IMR-90 (cell line): ENCODE measurements around the gene PFKL. TPM values are rescaled to one million over a fixed set of nuclear protein-coding genes. Genes with fewer than 3 reads are reported as not detected.

Experiments used
- ATAC-seq: fragments of 200-7000 bp; cut with Tn5 transposase; 2 replicates; pipeline ENCODE4 v1.9.1; 2020; ENCODE audit warnings: low read depth, mild to moderate bottlenecking, moderate library complexity
- BruUV-seq: library from RNA; stranded (reverse); fragments of 400-500 nt; replicated peaks from 2 replicates; lab custom pipeline; 2021; lab: Mats Ljungman, UMichigan
- CTCF ChIA-PET: fragments of 300-600 bp; formaldehyde crosslinking; extraction: SDS; loops from one replicate; lab custom pipeline; 2021; ENCODE audit warnings: antibody characterized with exemption; lab: Yijun Ruan, JAX
- POLR2A ChIA-PET: fragments of 300-600 bp; sonication (Branson Sonifier 250); formaldehyde crosslinking; loops from one replicate; lab custom pipeline; 2022; ENCODE audit warnings: antibody characterized with exemption; ENCODE audit not compliant: unreplicated experiment; lab: Charles Lee
- DNase-seq: peaks from one replicate; pipeline ENCODE4 v3.0.0; 2013
- H2AFZ ChIP-seq: replicated peaks from 2 replicates; pipeline ENCODE3; 2013; ENCODE audit warnings: low read length, mild to moderate bottlenecking; ENCODE audit not compliant: poor library complexity
- H2AK5ac ChIP-seq: 2 replicates; pipeline ENCODE4 v1.6.1; 2013; ENCODE audit warnings: low read depth, low read length, inconsistent platforms
- H2AK9ac ChIP-seq: replicated peaks from 2 replicates; pipeline ENCODE3; 2013; ENCODE audit warnings: mild to moderate bottlenecking, low read depth, low read length, moderate library complexity; ENCODE audit not compliant: poor library complexity
- H2BK120ac ChIP-seq: 2 replicates; pipeline ENCODE4 v1.6.1; 2013; ENCODE audit warnings: low read depth, low read length, inconsistent platforms
- H2BK15ac ChIP-seq: 3 replicates; pipeline ENCODE4 v1.6.1; 2013; ENCODE audit warnings: low read depth, low read length, inconsistent platforms
- H2BK20ac ChIP-seq: 2 replicates; pipeline ENCODE4 v1.6.1; 2013; ENCODE audit warnings: low read depth, mild to moderate bottlenecking, inconsistent platforms, low read length, moderate library complexity
- H2BK5ac ChIP-seq: 2 replicates; pipeline ENCODE4 v1.6.1; 2013; ENCODE audit warnings: mild to moderate bottlenecking, low read depth, low read length, inconsistent platforms; ENCODE audit not compliant: poor library complexity, severe bottlenecking
- H3K14ac ChIP-seq: replicated peaks from 2 replicates; pipeline ENCODE4 v1.6.1; 2013; ENCODE audit warnings: low read depth, low read length, inconsistent platforms
- H3K18ac ChIP-seq: 2 replicates; pipeline ENCODE4 v1.6.1; 2013; ENCODE audit warnings: low read depth, low read length, control low read depth
- H3K23ac ChIP-seq: 2 replicates; pipeline ENCODE4 v1.6.1; 2013; ENCODE audit warnings: low read depth, low read length, inconsistent platforms
- H3K27ac ChIP-seq: 2 replicates; pipeline ENCODE4 v1.5.1; 2013; ENCODE audit warnings: mild to moderate bottlenecking, control low read depth, low read length; ENCODE audit not compliant: insufficient read depth
- H3K27me3 ChIP-seq: 2 replicates; pipeline ENCODE4 v1.6.1; 2013; ENCODE audit warnings: low read length; ENCODE audit not compliant: control insufficient read depth, insufficient read depth
- H3K36me3 ChIP-seq: 2 replicates; pipeline ENCODE4 v1.6.1; 2013; ENCODE audit warnings: low read length, mixed read lengths; ENCODE audit not compliant: control insufficient read depth, insufficient read depth
- H3K4ac ChIP-seq: 2 replicates; pipeline ENCODE4 v1.6.1; 2013; ENCODE audit warnings: low read depth, low read length, inconsistent platforms
- H3K4me1 ChIP-seq: 2 replicates; pipeline ENCODE4 v1.6.1; 2013; ENCODE audit warnings: low read length, mixed read lengths; ENCODE audit not compliant: control insufficient read depth, insufficient read depth
- H3K4me2 ChIP-seq: 2 replicates; pipeline ENCODE4 v1.6.1; 2013; ENCODE audit warnings: low read depth, mild to moderate bottlenecking, control low read depth, low read length, moderate library complexity
- H3K4me3 ChIP-seq: 2 replicates; pipeline ENCODE4 v1.5.1; 2013; ENCODE audit warnings: low read depth, mild to moderate bottlenecking, control low read depth, low read length, moderate library complexity; ENCODE audit not compliant: insufficient read depth
- H3K56ac ChIP-seq: 2 replicates; pipeline ENCODE4 v1.6.1; 2013; ENCODE audit warnings: low read length, inconsistent platforms; ENCODE audit not compliant: insufficient read depth; ENCODE audit errors: extremely low read depth
- H3K79me1 ChIP-seq, 2 experiments: 2 replicates each; pipeline ENCODE4 v1.6.1; 2013; ENCODE audit warnings: low read length in 2 of 2, inconsistent platforms in 1 of 2, low read depth in 1 of 2
- H3K9ac ChIP-seq: 2 replicates; pipeline ENCODE4 v1.6.1; 2013; ENCODE audit warnings: low read depth, low read length, control low read depth
- H3K9me1 ChIP-seq: 2 replicates; pipeline ENCODE4 v1.6.1; 2013; ENCODE audit warnings: low read length, inconsistent platforms; ENCODE audit not compliant: insufficient read depth
- H3K9me3 ChIP-seq: 2 replicates; pipeline ENCODE4 v1.6.1; 2013; ENCODE audit warnings: low read length; ENCODE audit not compliant: control insufficient read depth, insufficient read depth
- H4K20me1 ChIP-seq: 2 replicates; pipeline ENCODE4 v1.6.1; 2013; ENCODE audit warnings: low read length, inconsistent platforms; ENCODE audit not compliant: insufficient read depth
- H4K5ac ChIP-seq: 2 replicates; pipeline ENCODE4 v1.6.1; 2013; ENCODE audit warnings: mild to moderate bottlenecking, low read depth, low read length, control low read depth
- H4K8ac ChIP-seq, 2 experiments: 2 replicates each; pipeline ENCODE4 v1.6.1; 2013; ENCODE audit warnings: low read depth in 2 of 2, low read length in 2 of 2, control low read depth in 1 of 2, inconsistent platforms in 1 of 2
- H4K91ac ChIP-seq: 2 replicates; pipeline ENCODE4 v1.6.1; 2013; ENCODE audit warnings: low read depth, low read length, inconsistent platforms; ENCODE audit not compliant: insufficient read depth
- FOS ChIP-seq: fragments of 150-350 bp; IDR thresholded peaks from 2 replicates; pipeline ENCODE4 v1.6.1; 2016; ENCODE audit warnings: low read depth, low read length
- MXI1 ChIP-seq: IDR thresholded peaks from 2 replicates; pipeline ENCODE4 v1.6.1; 2012; ENCODE audit warnings: low read depth, mild to moderate bottlenecking, low read length, moderate library complexity, borderline replicate concordance
- RFX5 ChIP-seq: IDR thresholded peaks from 2 replicates; pipeline ENCODE4 v1.8.0; 2012; ENCODE audit warnings: low read depth, mild to moderate bottlenecking, low read length, moderate library complexity
- whole genome bisulfite sequencing, 2 experiments: methylation state at CpG; one replicate each; pipeline versions ENCODE4 v1.1.5 to v1.1.7; 2013; ENCODE audit warnings: missing lambda C conversion rate in 2 of 2; ENCODE audit not compliant: insufficient read length in 1 of 2; ENCODE audit errors: extremely low coverage in 2 of 2; 5-methylcytosine and 5-hydroxymethylcytosine counted together
- dilution Hi-C: fragments of 300-500 bp; cut with HindIII; formaldehyde crosslinking; loops from one replicate; pipeline ENCODE4 v1.14.3; 2018; ENCODE audit warnings: low sequenced_read_pairs; ENCODE audit not compliant: unreplicated experiment
- in situ Hi-C: fragments of 300-500 bp; cut with MboI; formaldehyde crosslinking; loops from 3 replicates; pipeline ENCODE4 v1.14.3; 2019; ENCODE audit warnings: low sequenced_read_pairs, inconsistent platforms, mixed read lengths
- intact Hi-C: fragments of 100-400 bp; cut with micrococcal nuclease; formaldehyde crosslinking; loops from 2 replicates; pipeline ENCODE4 v1.10.0; 2022
- polyA plus RNA-seq, 3 experiments: library from polyadenylated mRNA; depleted of rRNA; stranded (reverse); fragments of >200 nt; gene quantifications; 2 replicates each; pipeline ENCODE4 v1.2.3, GENCODE V29; 2012; ENCODE audit warnings: low replicate concordance in 1 of 3
- total RNA-seq: library from RNA; depleted of rRNA; stranded (reverse); fragments of >200 nt; gene quantifications from 2 replicates; pipeline ENCODE4 v1.2.3, GENCODE V29; 2012

Gene PFKL
- total and polyA plus RNA-seq, 2 of the 4 experiments (the other 2 are of a cell fraction) = 103 to 126 TPM

- H3K18ac ChIP-seq = no peak overlapping the region
- in situ Hi-C loops = no loop called here
- H3K56ac ChIP-seq = no peak overlapping the region
- no peaks in the 10 kb centered on the region for H3K4me1 ChIP-seq
- TF ChIP-seq FOS (no peak), MXI1 (no peak), RFX5 (no peak)
- POLR2A ChIA-PET = no interaction called here
- H3K79me1 ChIP-seq = no peaks in the 10 kb centered on the region
- no peak overlapping the region for H3K23ac ChIP-seq
- 42% methylated on average over 17 of the region's 29 CpGs; no CpG with 5 or more reads in 1 of the 2 experiments for WGBS, 2 experiments
- no peak overlapping the region for H3K9ac ChIP-seq
- no peaks in the 10 kb centered on the region for H3K36me3 ChIP-seq
- no peak overlapping the region for H2BK15ac ChIP-seq
- intact Hi-C loops = no loop called here
- peaks cover 7% of the 10 kb centered on the region for H3K9me3 ChIP-seq
- peak overlapping the region; percentile 33 for H2AFZ ChIP-seq
- H4K5ac ChIP-seq = no peak overlapping the region
- no peak overlapping the region for H2BK120ac ChIP-seq
- no peaks in the 10 kb centered on the region for H4K20me1 ChIP-seq
- CTCF ChIA-PET = no interaction called here
- H3K27ac ChIP-seq = no peak overlapping the region
- no peak overlapping the region for H2BK20ac ChIP-seq
- H3K4me2 ChIP-seq = no peak overlapping the region
- dilution Hi-C loops = no loop called here
- no TSS peak for BruUV-seq
- H4K91ac ChIP-seq = no peak overlapping the region
- H3K4me3 ChIP-seq = no peak overlapping the region
- no peak overlapping the region for H2AK9ac ChIP-seq
- no peak overlapping the region for H3K14ac ChIP-seq
- ATAC-seq = no peak; the same call in 1 of the 2 replicates
- H4K8ac ChIP-seq = no peak overlapping the region
- DNase-seq = peak; percentile 7
- peaks cover 3% of the 10 kb centered on the region; the same call in 1 of the 2 replicates for H3K27me3 ChIP-seq
- H2AK5ac ChIP-seq = no peak overlapping the region
- no peak overlapping the region for H3K4ac ChIP-seq
- H3K9me1 ChIP-seq = no peaks in the 10 kb centered on the region
- H2BK5ac ChIP-seq = no peak overlapping the region
These were observed 70.3 kb downstream of the PFKL start for GRCh38 chr21:44370027-44370735.
